OCI-LY7 (cell line): ENCODE data around the gene NPHP1.
"Not testable (repeated sequence)": the region's sequence is repeated elsewhere in the genome, so short reads cannot be mapped to it uniquely, and the experiment has no call there.

ENCODE experiments used
- CTCF ChIP-seq: fragments of 200-600 bp; sonication (generic); conservative IDR thresholded peaks from 2 replicates; pipeline ENCODE4 v1.5.1; 2014; ENCODE audit warnings: mild to moderate bottlenecking, antibody characterized with exemption, low read length, moderate library complexity, mixed read lengths
- EZH2phosphoT487 ChIP-seq: fragments of 200-600 bp; sonication (generic); IDR thresholded peaks from 2 replicates; pipeline ENCODE4 v1.6.1; 2018; ENCODE audit warnings: low read depth, borderline replicate concordance, mild to moderate bottlenecking, mixed run types, antibody characterized with exemption, low read length, moderate library complexity, mixed read lengths

- not testable (repeated sequence) for TF ChIP-seq CTCF, EZH2phosphoT487
Measured at GRCh38 chr2:110213522-110213921, 8.7 kb upstream of the NPHP1 start.
